ENCODE data around the gene RASAL2.
A peak's percentile ranks its signal among the peaks of the same experiment; 100 is the strongest.
"Not testable (repeated sequence)": the region's sequence is repeated elsewhere in the genome, so short reads cannot be mapped to it uniquely, and the experiment has no call there.

Gene RASAL2

GRCh38 chr1:178301141-178301540 lies 207.2 kb downstream of the RASAL2 start:
- DNase-seq, result no peak

GRCh38 chr1:178307264-178307663 lies 213.4 kb downstream of the RASAL2 start:
- no peak for DNase-seq

GRCh38 chr1:178308438-178308837 lies 214.5 kb downstream of the RASAL2 start:
- DNase-seq, result no peak

- DNase-seq, result peak in 1 of 5 donors; percentile 29
These were observed 216.8 kb downstream of the RASAL2 start for GRCh38 chr1:178310685-178311105.

- DNase-seq, result no peak
These were observed 217.3 kb downstream of the RASAL2 start for GRCh38 chr1:178311164-178311563.

GRCh38 chr1:178320280-178320982 lies 226.5 kb downstream of the RASAL2 start:
- DNase-seq, result not testable (repeated sequence)

- no peak for DNase-seq
These were observed 229.2 kb downstream of the RASAL2 start for GRCh38 chr1:178323067-178323466.

- DNase-seq, result no peak
These were observed 230.1 kb downstream of the RASAL2 start for GRCh38 chr1:178324003-178324402.

- no peak for DNase-seq
These were observed 234.8 kb downstream of the RASAL2 start for GRCh38 chr1:178328728-178329127.

GRCh38 chr1:178330153-178330552 lies 236.2 kb downstream of the RASAL2 start:
- no peak for DNase-seq

GRCh38 chr1:178330848-178331497 lies 237.1 kb downstream of the RASAL2 start:
- no peak for DNase-seq

GRCh38 chr1:178335426-178335825 lies 241.5 kb downstream of the RASAL2 start:
- no peak for DNase-seq

GRCh38 chr1:178337091-178337706 lies 243.3 kb downstream of the RASAL2 start:
- no peak for DNase-seq

GRCh38 chr1:178339834-178340233 lies 245.9 kb downstream of the RASAL2 start:
- no peak for DNase-seq

- no peak for DNase-seq
These were observed 247.5 kb downstream of the RASAL2 start for GRCh38 chr1:178341261-178341956.

- no peak for DNase-seq
These were observed 248.8 kb downstream of the RASAL2 start for GRCh38 chr1:178342745-178343144.

- DNase-seq, result no peak
These were observed 250.7 kb downstream of the RASAL2 start for GRCh38 chr1:178344513-178345091.

- DNase-seq, result no peak
These were observed 251.3 kb downstream of the RASAL2 start for GRCh38 chr1:178345238-178345637.

GRCh38 chr1:178345807-178346206 lies 251.9 kb downstream of the RASAL2 start:
- no peak for DNase-seq

- DNase-seq, result no peak
These were observed 255.9 kb downstream of the RASAL2 start for GRCh38 chr1:178349801-178350200.

GRCh38 chr1:178351911-178352310 lies 258.0 kb downstream of the RASAL2 start:
- not testable (repeated sequence) for DNase-seq

- DNase-seq, result no peak
These were observed 259.0 kb downstream of the RASAL2 start for GRCh38 chr1:178352790-178353416.
